Caco-2 (cell line): ENCODE results near the gene PPM1B. TPM values are rescaled to one million over a fixed set of nuclear protein-coding genes. Genes with fewer than 3 reads are reported as not detected.

Experiments
- BruUV-seq: library from RNA; stranded (reverse); fragments of 400-500 nt; replicated peaks from 2 replicates; lab custom pipeline; 2021; lab: Mats Ljungman, UMichigan
- CTCF ChIA-PET: fragments of 300-600 bp; sonication (Branson Sonifier 250); formaldehyde crosslinking; loops from one replicate; lab custom pipeline; 2022; ENCODE audit warnings: antibody characterized with exemption; lab: Charles Lee
- POLR2A ChIA-PET: fragments of 300-600 bp; sonication (Branson Sonifier 250); formaldehyde crosslinking; loops from one replicate; lab custom pipeline; 2022; ENCODE audit warnings: antibody characterized with exemption; lab: Charles Lee
- DNase-seq, 2 experiments: peaks; one replicate each; pipeline versions ENCODE4 v3.0.0 to v3.0.0-alpha.2; 2020 to 2022
- H3K27me3 ChIP-seq: replicated peaks from 2 replicates; pipeline ENCODE4 v1.6.0; 2011; ENCODE audit warnings: low read length; ENCODE audit not compliant: control insufficient read depth, insufficient read depth
- H3K36me3 ChIP-seq: 2 replicates; pipeline ENCODE4 v1.5.1; 2011; ENCODE audit warnings: low read length; ENCODE audit not compliant: control insufficient read depth, insufficient read depth
- H3K4me1 ChIP-seq: fragments of 250-450 bp; sonication (Bioruptor Pico); 2 replicates; pipeline ENCODE4 v1.5.1; 2020; ENCODE audit warnings: mild to moderate bottlenecking
- H3K4me3 ChIP-seq: 2 replicates; pipeline ENCODE4 v1.5.1; 2011; ENCODE audit warnings: low read depth, mild to moderate bottlenecking, control low read depth, low read length
- H3K9me3 ChIP-seq: fragments of 250-450 bp; sonication (Bioruptor Pico); 2 replicates; pipeline ENCODE4 v1.5.1; 2020; ENCODE audit warnings: mild to moderate bottlenecking, moderate library complexity
- H3K27ac Mint-ChIP-seq: one replicate; pipeline ENCODE4 v1.8.0; 2022; ENCODE audit warnings: mixed read lengths; ENCODE audit not compliant: unreplicated experiment
- H3K27me3 Mint-ChIP-seq: one replicate; pipeline ENCODE4 v1.8.0; 2022; ENCODE audit warnings: mixed read lengths; ENCODE audit not compliant: insufficient read depth, unreplicated experiment
- H3K36me3 Mint-ChIP-seq: one replicate; pipeline ENCODE4 v1.8.0; 2022; ENCODE audit warnings: mild to moderate bottlenecking, mixed read lengths; ENCODE audit not compliant: insufficient read depth, unreplicated experiment
- H3K4me1 Mint-ChIP-seq: one replicate; pipeline ENCODE4 v1.8.0; 2022; ENCODE audit warnings: low read depth, mixed read lengths; ENCODE audit not compliant: unreplicated experiment
- H3K4me3 Mint-ChIP-seq: one replicate; pipeline ENCODE4 v1.8.0; 2022; ENCODE audit warnings: mild to moderate bottlenecking, moderate library complexity, mixed read lengths; ENCODE audit not compliant: unreplicated experiment
- H3K9me3 Mint-ChIP-seq: one replicate; pipeline ENCODE4 v1.8.0; 2022; ENCODE audit warnings: mixed read lengths; ENCODE audit not compliant: unreplicated experiment
- CTCF ChIP-seq, 2 experiments: fragments of 200-600 bp in 1 of 2; IDR thresholded peaks; 1 replicate in 1 of 2; 2 replicates in 1 of 2; pipeline versions ENCODE4 v1.5.1 to v1.8.0; 2011 to 2022; ENCODE audit warnings: antibody characterized with exemption in 1 of 2, control low read depth in 1 of 2, inconsistent platforms in 1 of 2, low read depth in 1 of 2, low read length in 1 of 2, mild to moderate bottlenecking in 1 of 2, moderate library complexity in 1 of 2; ENCODE audit not compliant: insufficient read depth in 1 of 2, severe bottlenecking in 1 of 2, unreplicated experiment in 1 of 2
- intact Hi-C: fragments of 100-400 bp; cut with micrococcal nuclease; formaldehyde crosslinking; loops from one replicate; pipeline ENCODE4 v1.10.0; 2022; ENCODE audit not compliant: unreplicated experiment
- total RNA-seq: library from RNA; stranded (reverse); gene quantifications from 2 replicates; pipeline ENCODE4 v1.2.3, GENCODE V29; 2022

Gene PPM1B
- total RNA-seq, 1 experiment from 2014 or later: 82.9 TPM

GRCh38 chr2:44245083-44245861, 76.6 kb downstream of the PPM1B start:
- CTCF ChIA-PET: interaction anchor here (1.0 to 5.8 kb wide), 4 partner anchors 46 to 201 kb away, joined by 5 to 53 read pairs (median 12); no protein-coding TSS in a partner anchor
- DNase-seq: peak in 1 of 2 experiments; percentile 27
- H3K27ac Mint-ChIP-seq: peak overlapping the region; percentile 8

GRCh38 chr2:44246436-44246835, 77.8 kb downstream of the PPM1B start:
- Histone ChIP-seq H3K9me3 (no peaks in the 10 kb centered on the region), H3K27me3 (no peaks in the 10 kb centered on the region), H3K4me1 (peaks cover 38% of the 10 kb centered on the region), H3K4me3 (no peak overlapping the region), H3K36me3 (no peaks in the 10 kb centered on the region)
- Mint-ChIP-seq H3K4me1 (peaks cover 28% of the 10 kb centered on the region), H3K9me3 (peaks cover 2% of the 10 kb centered on the region), H3K27me3 (no peaks in the 10 kb centered on the region), H3K27ac (peak overlapping the region; percentile 8), H3K4me3 (no peak overlapping the region), H3K36me3 (peaks cover 4% of the 10 kb centered on the region)
- DNase-seq: no peak
- intact Hi-C loops: loop anchor here (5.0 to 10.0 kb wide), 2 partner anchors 249 to 468 kb away; partner anchors contain the start of gene LRPPRC
- TF ChIP-seq CTCF (IDR thresholded peaks at IDR 0.05; ENCODE audit: insufficient read depth in 1 of 2, low read depth in 1 of 2, low read length in 1 of 2, severe bottlenecking in 1 of 2, unreplicated experiment in 1 of 2): no peak
- POLR2A ChIA-PET: interaction anchor here (0.6 kb wide), 1 partner anchor 13 kb away, joined by 5 read pairs; no protein-coding TSS in a partner anchor
- BruUV-seq: no TSS peak
- CTCF ChIA-PET: interaction anchor here (1.0 to 5.8 kb wide), 3 partner anchors 9 to 49 kb away, joined by 3 to 53 read pairs (median 11); no protein-coding TSS in a partner anchor

More at GRCh38 chr2:44245083-44245861, 76.6 kb downstream of the PPM1B start:
- H3K27me3 ChIP-seq: no peaks in the 10 kb centered on the region
- H3K4me3 ChIP-seq: no peak overlapping the region
- Mint-ChIP-seq H3K4me1 (peaks cover 28% of the 10 kb centered on the region), H3K36me3 (peaks cover 4% of the 10 kb centered on the region), H3K27me3 (no peaks in the 10 kb centered on the region), H3K9me3 (no peaks in the 10 kb centered on the region), H3K4me3 (no peak overlapping the region)
- H3K4me1 ChIP-seq: peaks cover 38% of the 10 kb centered on the region
- intact Hi-C loops: loop anchor here (2.0 to 10.0 kb wide), 3 partner anchors 98 to 470 kb away; partner anchors contain the start of gene LRPPRC
- POLR2A ChIA-PET: no interaction called here
- no peaks in the 10 kb centered on the region for H3K9me3 ChIP-seq
- H3K36me3 ChIP-seq: no peaks in the 10 kb centered on the region
- no TSS peak for BruUV-seq
- no peak for TF ChIP-seq CTCF (IDR thresholded peaks at IDR 0.05; ENCODE audit: insufficient read depth in 1 of 2, low read depth in 1 of 2, low read length in 1 of 2, severe bottlenecking in 1 of 2, unreplicated experiment in 1 of 2)

- BruUV-seq: no TSS peak
- CTCF ChIA-PET: interaction anchor here (1.0 to 5.8 kb wide), 3 partner anchors 9 to 49 kb away, joined by 3 to 53 read pairs (median 11); no protein-coding TSS in a partner anchor
- no peaks in the 10 kb centered on the region for H3K27me3 Mint-ChIP-seq
- peaks cover 7% of the 10 kb centered on the region for H3K9me3 Mint-ChIP-seq
- no peak for TF ChIP-seq CTCF (IDR thresholded peaks at IDR 0.05; ENCODE audit: insufficient read depth in 1 of 2, low read depth in 1 of 2, low read length in 1 of 2, severe bottlenecking in 1 of 2, unreplicated experiment in 1 of 2)
- Histone ChIP-seq H3K9me3 (no peaks in the 10 kb centered on the region), H3K4me3 (no peak overlapping the region), H3K36me3 (no peaks in the 10 kb centered on the region), H3K27me3 (no peaks in the 10 kb centered on the region), H3K4me1 (peaks cover 38% of the 10 kb centered on the region)
- POLR2A ChIA-PET: interaction anchor here (0.6 kb wide), 1 partner anchor 13 kb away, joined by 5 read pairs; no protein-coding TSS in a partner anchor
- H3K4me1 Mint-ChIP-seq: peaks cover 28% of the 10 kb centered on the region
- intact Hi-C loops: loop anchor here (5.0 to 10.0 kb wide), 2 partner anchors 250 to 468 kb away; partner anchors contain the start of gene LRPPRC
- H3K36me3 Mint-ChIP-seq: peaks cover 4% of the 10 kb centered on the region
- DNase-seq: no peak
- no peak overlapping the region for H3K4me3 Mint-ChIP-seq
- peak overlapping the region; percentile 8 for H3K27ac Mint-ChIP-seq
Measured at GRCh38 chr2:44246840-44247369, 78.2 kb downstream of the PPM1B start.
